GM23248 (cell line): Measurements from ENCODE around the gene AGGF1. TPM values are rescaled to one million over a fixed set of nuclear protein-coding genes. Genes with fewer than 3 reads are reported as not detected.

Experiments used
- DNase-seq: peaks from one replicate; pipeline ENCODE4 v3.0.0-alpha.2; 2015
- H2AFZ ChIP-seq: fragments of 200-600 bp; sonication (generic); 2 replicates; pipeline ENCODE4 v1.6.1; 2016; ENCODE audit warnings: antibody characterized with exemption
- H3F3A ChIP-seq: fragments of 200-600 bp; sonication (generic); 2 replicates; pipeline ENCODE4 v1.6.1; 2016; ENCODE audit warnings: mild to moderate bottlenecking, antibody characterized with exemption, mixed run types; ENCODE audit not compliant: insufficient read depth
- H3K27ac ChIP-seq: fragments of 200-600 bp; sonication (generic); 2 replicates; pipeline ENCODE4 v1.5.1; 2016; ENCODE audit warnings: mild to moderate bottlenecking
- H3K27me3 ChIP-seq: fragments of 200-600 bp; sonication (generic); replicated peaks from 2 replicates; pipeline ENCODE4 v1.6.1; 2016; ENCODE audit warnings: mild to moderate bottlenecking; ENCODE audit not compliant: insufficient read depth
- H3K36me3 ChIP-seq: fragments of 200-600 bp; sonication (generic); 2 replicates; pipeline ENCODE4 v1.6.1; 2016; ENCODE audit warnings: low read depth, mild to moderate bottlenecking
- H3K4me1 ChIP-seq: fragments of 200-600 bp; sonication (generic); 2 replicates; pipeline ENCODE4 v1.6.1; 2016; ENCODE audit warnings: mild to moderate bottlenecking; ENCODE audit not compliant: insufficient read depth
- H3K4me2 ChIP-seq: fragments of 200-600 bp; sonication (generic); one replicate; pipeline ENCODE4 v1.6.1; 2016; ENCODE audit warnings: mild to moderate bottlenecking; ENCODE audit not compliant: unreplicated experiment
- H3K4me3 ChIP-seq: fragments of 200-600 bp; sonication (generic); 2 replicates; pipeline ENCODE4 v1.5.1; 2016; ENCODE audit warnings: mild to moderate bottlenecking
- H3K79me2 ChIP-seq: fragments of 200-600 bp; sonication (generic); 2 replicates; pipeline ENCODE4 v1.6.1; 2016; ENCODE audit warnings: mild to moderate bottlenecking; ENCODE audit not compliant: insufficient read depth
- H3K9ac ChIP-seq: fragments of 200-600 bp; sonication (generic); 2 replicates; pipeline ENCODE4 v1.6.1; 2016; ENCODE audit warnings: mild to moderate bottlenecking
- H3K9me2 ChIP-seq: fragments of 200-600 bp; sonication (generic); 2 replicates; pipeline ENCODE4 v1.6.1; 2016; ENCODE audit warnings: mixed run types, mild to moderate bottlenecking, moderate library complexity; ENCODE audit not compliant: insufficient read depth
- H3K9me3 ChIP-seq: fragments of 200-600 bp; sonication (generic); one replicate; pipeline ENCODE4 v1.6.1; 2017; ENCODE audit warnings: low read depth
- H4K20me1 ChIP-seq: fragments of 200-600 bp; sonication (generic); 2 replicates; pipeline ENCODE4 v1.6.0; 2016; ENCODE audit not compliant: insufficient read depth
- EZH2 ChIP-seq: fragments of 200-600 bp; sonication (generic); IDR thresholded peaks from 2 replicates; pipeline ENCODE4 v1.6.1; 2018; ENCODE audit warnings: antibody characterized with exemption, mild to moderate bottlenecking; ENCODE audit not compliant: insufficient read depth, poor library complexity, severe bottlenecking
- EZH2phosphoT487 ChIP-seq: fragments of 200-600 bp; sonication (generic); IDR thresholded peaks from 2 replicates; pipeline ENCODE4 v1.6.1; 2018; ENCODE audit warnings: antibody characterized with exemption, moderate library complexity, mild to moderate bottlenecking, low read depth; ENCODE audit not compliant: insufficient read depth
- WGBS, 2 experiments: methylation state at CpG; one replicate each; pipeline ENCODE4 v1.1.6; 2015 to 2017; ENCODE audit warnings: low lambda C conversion rate in 2 of 2, low coverage in 1 of 2; ENCODE audit errors: missing lambda C conversion rate in 2 of 2; 5-methylcytosine and 5-hydroxymethylcytosine counted together
- in situ Hi-C: fragments of 300-500 bp; cut with MboI; formaldehyde crosslinking; loops from 2 replicates; pipeline ENCODE4 v1.15.0; 2020
- polyA plus RNA-seq: library from polyadenylated mRNA; unstranded; fragments of >200 nt; fragmentation: Nextera tagmentation; extraction: Ambion mirVana; gene quantifications from 2 replicates; pipeline ENCODE4 v1.2.1, GENCODE V29; 2016
- total RNA-seq: library from RNA; depleted of rRNA; stranded (reverse); fragments of >200 nt; shearing (Covaris generic); gene quantifications from 2 replicates; pipeline ENCODE4 v1.2.3, GENCODE V29; 2014

Gene AGGF1
- total and polyA plus RNA-seq, 2 experiments from 2014 or later = 25.1 to 29.4 TPM

DNA sequence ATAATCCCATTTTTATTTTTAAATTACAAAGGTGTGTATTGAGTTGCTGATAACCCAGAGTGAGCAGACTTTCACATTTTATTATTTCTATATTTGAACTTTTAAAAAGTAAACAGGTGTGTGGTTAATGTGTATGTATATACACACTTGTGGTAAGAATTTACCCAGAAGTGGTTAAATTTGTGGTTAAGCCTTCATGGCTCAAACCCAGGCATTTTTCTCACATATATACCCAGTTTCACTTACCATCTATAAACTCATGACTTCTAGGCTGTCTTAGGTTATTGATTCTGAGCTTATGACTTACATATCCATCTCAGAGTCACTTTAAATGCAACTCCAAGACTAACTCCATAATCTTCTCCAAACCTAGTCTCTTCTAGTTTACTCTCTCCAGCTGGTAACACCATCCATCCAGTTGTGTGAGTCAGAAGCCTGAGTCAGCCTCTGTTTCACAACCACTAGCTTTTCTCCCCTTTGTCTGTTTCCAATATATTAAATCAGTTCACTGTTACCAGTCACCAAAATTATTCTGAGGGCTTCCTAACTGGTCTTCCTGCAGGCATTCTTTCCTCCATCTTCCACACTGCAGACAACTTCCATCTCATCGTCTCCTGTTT, 36.7 kb downstream of the AGGF1 start:
- H3K27ac ChIP-seq = no peak overlapping the region
- peaks cover 24% of the 10 kb centered on the region; the same call in 1 of the 2 replicates for H3K36me3 ChIP-seq
- H3K27me3 ChIP-seq = no peaks in the 10 kb centered on the region
- peak; percentile 84 for DNase-seq
- peak overlapping the region; percentile 6 for H3K4me2 ChIP-seq
- no peaks in the 10 kb centered on the region for H3K9me2 ChIP-seq
- WGBS, 2 experiments = 0 to 3% methylated on average over 1 of the region's 1 CpG
- TF ChIP-seq EZH2phosphoT487 (no peak), EZH2 (no peak)
- H3K4me3 ChIP-seq = no peak overlapping the region
- H4K20me1 ChIP-seq = no peaks in the 10 kb centered on the region
- H3K4me1 ChIP-seq = peaks cover 12% of the 10 kb centered on the region
- in situ Hi-C loops = no loop called here
- no peaks in the 10 kb centered on the region for H3K79me2 ChIP-seq
- H3F3A ChIP-seq = peaks cover 20% of the 10 kb centered on the region
- no peak overlapping the region for H3K9ac ChIP-seq
- no peaks in the 10 kb centered on the region for H3K9me3 ChIP-seq
- no peak overlapping the region for H2AFZ ChIP-seq

DNA sequence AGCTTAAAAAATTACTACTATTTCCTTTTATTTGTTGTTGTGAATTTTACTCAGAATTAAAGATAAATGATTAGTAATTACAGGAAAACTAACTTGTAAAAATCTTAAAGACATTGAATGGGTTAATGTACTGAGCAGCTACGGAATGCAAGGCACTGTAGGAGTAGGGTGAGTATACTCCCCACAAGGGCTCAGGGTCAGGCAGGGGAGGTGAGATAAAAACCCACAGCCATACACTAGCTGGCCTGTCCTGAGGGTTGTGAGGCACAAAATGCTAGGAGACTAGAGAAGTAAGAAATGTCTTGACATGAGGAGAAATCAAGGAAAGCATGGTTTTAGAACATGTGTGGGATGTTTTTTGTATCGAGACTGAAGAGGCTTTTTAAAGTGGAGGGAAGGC, 43.5 kb downstream of the AGGF1 start:
- Histone ChIP-seq H3K4me3 (no peak overlapping the region), H3K4me2 (no peak overlapping the region), H3K9ac (no peak overlapping the region), H3K36me3 (no peaks in the 10 kb centered on the region), H4K20me1 (no peaks in the 10 kb centered on the region), H3K27me3 (no peaks in the 10 kb centered on the region), H3K9me3 (no peaks in the 10 kb centered on the region), H3F3A (no peaks in the 10 kb centered on the region), H3K9me2 (no peaks in the 10 kb centered on the region), H3K4me1 (peaks cover 9% of the 10 kb centered on the region), H3K79me2 (no peaks in the 10 kb centered on the region), H2AFZ (no peak overlapping the region), H3K27ac (no peak overlapping the region)
- DNase-seq = peak; percentile 32
- TF ChIP-seq EZH2phosphoT487 (no peak), EZH2 (no peak)
- WGBS, 2 experiments = 72 to 76% methylated on average over 2 of the region's 2 CpGs
- in situ Hi-C loops = no loop called here

DNA sequence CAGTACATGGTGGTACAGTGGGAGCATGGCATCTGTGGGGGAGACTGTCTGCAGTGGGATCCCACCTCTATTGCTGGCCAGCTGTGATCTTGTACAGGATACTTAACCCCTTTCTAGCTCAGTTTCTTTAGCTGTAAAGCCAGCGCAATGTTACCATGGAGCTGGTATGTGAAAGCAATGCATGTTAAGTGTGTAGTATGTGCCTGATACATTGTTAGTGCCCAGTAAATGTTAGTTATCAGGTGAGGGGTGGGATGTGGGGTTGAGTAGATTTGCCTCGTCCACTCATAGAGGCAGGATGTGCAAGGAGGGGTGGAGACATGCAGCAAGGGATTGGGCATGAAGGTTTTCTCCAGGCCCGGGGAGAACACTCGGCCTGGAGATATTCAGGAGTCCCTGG, 44.5 kb downstream of the AGGF1 start:
- Histone ChIP-seq H3K4me2 (no peak overlapping the region), H3K4me1 (peaks cover 9% of the 10 kb centered on the region), H3K9me3 (no peaks in the 10 kb centered on the region), H2AFZ (no peak overlapping the region), H4K20me1 (no peaks in the 10 kb centered on the region), H3K9ac (no peak overlapping the region), H3K9me2 (no peaks in the 10 kb centered on the region), H3K36me3 (no peaks in the 10 kb centered on the region), H3K4me3 (no peak overlapping the region), H3K27me3 (no peaks in the 10 kb centered on the region), H3K79me2 (no peaks in the 10 kb centered on the region), H3F3A (no peaks in the 10 kb centered on the region), H3K27ac (no peak overlapping the region)
- 90 to 91% methylated on average over 4 of the region's 4 CpGs for WGBS, 2 experiments
- TF ChIP-seq EZH2phosphoT487 (no peak), EZH2 (no peak)
- in situ Hi-C loops = no loop called here
- no peak for DNase-seq

DNA sequence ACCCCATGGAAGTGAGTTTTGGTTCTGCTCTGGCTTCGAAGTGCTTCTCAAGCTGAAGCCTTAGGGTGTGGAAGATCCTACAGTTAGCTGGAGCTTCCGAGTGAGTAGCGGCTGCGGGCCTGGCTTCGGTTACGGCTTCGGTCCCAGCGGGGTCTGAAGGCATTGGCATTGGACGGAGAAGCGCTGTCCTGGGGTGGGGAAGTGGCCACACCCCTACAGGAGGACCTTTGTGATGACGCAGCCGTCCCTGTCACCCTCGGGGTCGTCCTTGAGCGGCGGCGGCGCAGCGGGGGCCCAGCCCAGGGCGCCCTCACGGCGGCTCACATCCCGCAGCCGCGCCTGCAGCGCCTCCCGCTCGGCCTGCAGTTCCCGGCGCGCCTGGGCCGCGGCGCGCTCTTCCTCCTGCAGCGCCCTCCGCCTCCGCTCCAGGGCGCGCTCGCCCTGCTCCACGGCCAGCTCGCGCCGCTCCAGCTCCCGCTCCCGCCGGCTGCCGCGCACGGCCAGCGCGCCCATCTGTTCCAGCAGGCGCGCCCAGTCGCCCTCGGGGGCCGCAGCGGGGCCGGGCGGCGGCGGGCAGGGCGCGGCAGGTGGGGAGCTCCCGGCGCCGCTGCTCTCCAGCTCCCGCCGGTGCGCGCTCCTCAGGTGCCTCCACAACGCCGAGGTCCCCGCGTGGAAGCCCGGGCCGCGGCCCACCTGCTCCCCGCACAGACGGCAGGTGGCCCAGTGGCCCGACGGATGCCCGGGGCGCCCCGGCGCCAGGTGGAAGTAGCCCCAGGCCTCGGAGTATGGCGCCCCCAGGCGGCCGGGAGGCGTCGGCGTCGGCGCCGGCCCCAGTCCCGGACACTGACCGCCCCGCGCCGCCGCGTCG, 47.0 kb downstream of the AGGF1 start:
- H4K20me1 ChIP-seq = no peaks in the 10 kb centered on the region
- TF ChIP-seq EZH2phosphoT487 = no peak
- TF ChIP-seq EZH2 = no peak
- H3K4me3 ChIP-seq = peak overlapping the region; percentile 58
- H3K4me2 ChIP-seq = peak overlapping the region; percentile 71
- H3K36me3 ChIP-seq = no peaks in the 10 kb centered on the region
- no peaks in the 10 kb centered on the region for H3K79me2 ChIP-seq
- peaks cover 9% of the 10 kb centered on the region for H3K4me1 ChIP-seq
- peak; percentile 85 for DNase-seq
- H3K9me2 ChIP-seq = no peaks in the 10 kb centered on the region
- in situ Hi-C loops = no loop called here
- H3K27ac ChIP-seq = no peak overlapping the region
- H3K27me3 ChIP-seq = no peaks in the 10 kb centered on the region
- 17 to 19% methylated on average over 80 to 83 of the region's 105 CpGs for WGBS, 2 experiments
- peak overlapping the region; percentile 61 for H2AFZ ChIP-seq
- no peaks in the 10 kb centered on the region for H3F3A ChIP-seq
- H3K9me3 ChIP-seq = no peaks in the 10 kb centered on the region
- peak overlapping the region; percentile 37; the same call in 1 of the 2 replicates for H3K9ac ChIP-seq
